ENCODE measurements around the gene GGT7.
A peak's percentile ranks its signal among the peaks of the same experiment; 100 is the strongest.

Gene GGT7

GRCh38 chr20:34824806-34825529 is 47.7 kb downstream of the GGT7 start:
- H3K4me2 ChIP-seq (ENCODE audit: low read length): peak overlapping the region; percentile 100
- no peaks in the 10 kb centered on the region for H3K27me3 ChIP-seq (ENCODE audit: control insufficient read depth, insufficient read depth, low read length)
- H3K9ac ChIP-seq: peak overlapping the region; percentile 47
- H3K4me3 ChIP-seq (ENCODE audit: low read depth, low read length): peak overlapping the region; percentile 98
- TF ChIP-seq CTCF (IDR thresholded peaks at IDR 0.05): no peak
- H2AFZ ChIP-seq: peak overlapping the region; percentile 53
- H3K9me3 ChIP-seq (ENCODE audit: control insufficient read depth, low read length): no peaks in the 10 kb centered on the region
- H3K79me2 ChIP-seq: peaks cover 33% of the 10 kb centered on the region
- H3K27ac ChIP-seq: peak overlapping the region; percentile 81
- no peaks in the 10 kb centered on the region for H3K4me1 ChIP-seq
- no peaks in the 10 kb centered on the region for H3K36me3 ChIP-seq (ENCODE audit: control insufficient read depth, insufficient read depth, low read length)

DNA sequence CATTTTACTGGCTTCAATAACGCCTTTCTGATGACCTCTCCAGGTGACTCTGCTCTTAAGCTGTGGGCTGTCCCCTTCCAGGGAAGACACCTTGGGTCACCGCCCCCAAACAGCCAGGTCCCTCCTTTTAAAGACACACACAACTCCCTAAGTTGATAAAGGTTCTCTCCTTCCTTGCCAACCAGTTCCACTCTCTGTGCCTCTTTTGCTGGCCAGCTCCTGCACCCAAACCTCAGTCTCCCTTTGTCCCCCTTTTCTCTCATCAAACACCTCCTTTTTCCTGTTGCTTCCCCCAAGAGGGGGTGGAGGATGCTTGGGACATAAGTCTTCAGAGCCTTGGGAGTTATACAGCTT is 48.2 kb downstream of the GGT7 start:
- H3K4me3 ChIP-seq (ENCODE audit: low read depth, low read length): peak overlapping the region; percentile 98
- TF ChIP-seq CTCF (IDR thresholded peaks at IDR 0.05): no peak
- peak overlapping the region; percentile 81 for H3K27ac ChIP-seq
- H3K27me3 ChIP-seq (ENCODE audit: control insufficient read depth, insufficient read depth, low read length): no peaks in the 10 kb centered on the region
- no peaks in the 10 kb centered on the region for H3K36me3 ChIP-seq (ENCODE audit: control insufficient read depth, insufficient read depth, low read length)
- H3K79me2 ChIP-seq: peaks cover 38% of the 10 kb centered on the region
- H3K9me3 ChIP-seq (ENCODE audit: control insufficient read depth, low read length): no peaks in the 10 kb centered on the region
- peak overlapping the region; percentile 47 for H3K9ac ChIP-seq
- H3K4me1 ChIP-seq: no peaks in the 10 kb centered on the region
- H2AFZ ChIP-seq: peak overlapping the region; percentile 53
- H3K4me2 ChIP-seq (ENCODE audit: low read length): peak overlapping the region; percentile 100

DNA sequence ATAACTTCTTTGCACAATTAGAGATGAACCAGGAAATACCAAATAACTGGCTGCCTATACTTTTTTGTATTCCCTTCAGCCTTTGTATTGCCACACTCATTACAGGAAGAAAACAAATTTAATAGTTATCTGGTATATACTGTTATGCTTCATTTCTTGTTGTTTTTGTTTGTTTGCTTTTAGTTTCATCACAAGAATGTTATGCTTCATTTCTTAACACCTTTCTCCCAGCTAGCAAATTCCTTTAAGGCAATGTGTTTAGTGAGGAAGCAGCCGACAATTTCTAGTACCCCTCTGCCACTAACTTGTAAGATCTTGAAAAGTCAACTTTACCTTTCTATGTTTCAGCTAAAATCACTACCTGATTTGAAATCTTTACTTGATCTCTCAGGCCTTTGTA is 48.6 kb downstream of the GGT7 start:
- H2AFZ ChIP-seq: peak overlapping the region; percentile 53
- TF ChIP-seq CTCF (IDR thresholded peaks at IDR 0.05): no peak
- peaks cover 38% of the 10 kb centered on the region for H3K79me2 ChIP-seq
- no peak overlapping the region for H3K9ac ChIP-seq
- peak overlapping the region; percentile 98 for H3K4me3 ChIP-seq (ENCODE audit: low read depth, low read length)
- H3K4me1 ChIP-seq: no peaks in the 10 kb centered on the region
- H3K27me3 ChIP-seq (ENCODE audit: control insufficient read depth, insufficient read depth, low read length): no peaks in the 10 kb centered on the region
- H3K27ac ChIP-seq: peak overlapping the region; percentile 81
- no peaks in the 10 kb centered on the region for H3K36me3 ChIP-seq (ENCODE audit: control insufficient read depth, insufficient read depth, low read length)
- no peaks in the 10 kb centered on the region for H3K9me3 ChIP-seq (ENCODE audit: control insufficient read depth, low read length)
- peak overlapping the region; percentile 100 for H3K4me2 ChIP-seq (ENCODE audit: low read length)

DNA sequence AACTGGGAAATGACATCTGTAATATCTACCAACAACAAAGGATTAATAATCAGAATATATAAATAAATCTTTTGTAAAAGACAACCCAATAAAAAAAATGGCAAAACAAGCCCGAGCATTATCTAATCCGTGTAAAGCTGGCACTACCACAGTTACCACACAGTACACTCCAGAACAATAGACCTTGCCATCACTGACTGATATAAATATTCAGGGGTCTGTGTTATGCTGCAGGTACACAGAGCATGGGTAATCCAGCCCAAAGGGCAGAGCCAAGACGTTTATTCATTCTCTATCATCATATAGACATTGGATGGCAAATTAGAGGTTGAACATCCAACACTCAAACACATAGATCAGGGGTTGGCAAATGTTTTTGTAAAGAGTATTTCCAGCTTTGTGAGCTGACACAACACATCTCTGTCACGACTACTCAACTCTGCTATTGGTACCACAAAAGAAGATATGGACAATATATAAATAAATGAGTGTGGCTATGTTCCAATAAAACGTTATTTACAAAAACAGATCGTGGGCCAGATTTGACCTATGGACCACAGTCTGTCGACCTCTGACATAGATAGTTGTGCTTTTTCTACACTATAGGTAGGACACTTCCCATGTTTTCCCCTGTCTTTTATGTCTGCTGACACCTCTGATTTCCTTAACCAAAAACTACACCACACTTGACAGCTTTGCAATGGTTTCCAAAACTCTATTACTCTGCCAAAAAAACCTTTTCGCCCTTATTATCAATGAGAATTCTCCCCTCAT is 51.7 kb downstream of the GGT7 start:
- Histone ChIP-seq H3K9me3 (ENCODE audit: control insufficient read depth, low read length) (no peaks in the 10 kb centered on the region), H3K4me2 (ENCODE audit: low read length) (no peak overlapping the region), H3K27me3 (ENCODE audit: control insufficient read depth, insufficient read depth, low read length) (no peaks in the 10 kb centered on the region), H2AFZ (no peak overlapping the region), H3K79me2 (peaks cover 62% of the 10 kb centered on the region), H3K4me3 (ENCODE audit: low read depth, low read length) (no peak overlapping the region), H3K4me1 (no peaks in the 10 kb centered on the region), H3K27ac (no peak overlapping the region), H3K9ac (no peak overlapping the region), H3K36me3 (ENCODE audit: control insufficient read depth, insufficient read depth, low read length) (no peaks in the 10 kb centered on the region)
- TF ChIP-seq CTCF (IDR thresholded peaks at IDR 0.05): no peak
